Mucosa of rectum (tissue), 2 donors: ENCODE measurements around the gene CD40.

Experiments used
- H3K27ac ChIP-seq, 2 donors: one replicate each; pipeline ENCODE4 v1.7.0; 2013; ENCODE audit warnings: inconsistent platforms in 2 of 2, low read depth in 2 of 2, low read length in 2 of 2
- H3K27me3 ChIP-seq, 2 donors: one replicate each; pipeline ENCODE4 v1.7.0; 2013; ENCODE audit warnings: low read length in 2 of 2; ENCODE audit not compliant: control insufficient read depth in 2 of 2, insufficient read depth in 2 of 2
- H3K36me3 ChIP-seq, 2 donors: one replicate each; pipeline ENCODE4 v1.7.0; 2013; ENCODE audit warnings: low read length in 2 of 2; ENCODE audit not compliant: control insufficient read depth in 2 of 2, insufficient read depth in 2 of 2
- H3K4me1 ChIP-seq, 2 donors: one replicate each; pipeline ENCODE4 v1.7.0; 2013; ENCODE audit warnings: low read length in 2 of 2, mild to moderate bottlenecking in 1 of 2; ENCODE audit not compliant: control insufficient read depth in 2 of 2, insufficient read depth in 2 of 2
- H3K4me3 ChIP-seq, 2 donors: one replicate each; pipeline ENCODE4 v1.7.0; 2013; ENCODE audit warnings: low read length in 2 of 2
- H3K9ac ChIP-seq, 2 donors: one replicate each; pipeline ENCODE4 v1.7.0; 2013; ENCODE audit warnings: low read length in 2 of 2, low read depth in 1 of 2, mild to moderate bottlenecking in 1 of 2
- H3K9me3 ChIP-seq, 2 donors: one replicate each; pipeline ENCODE4 v1.7.0; 2013; ENCODE audit warnings: low read length in 2 of 2; ENCODE audit not compliant: control insufficient read depth in 2 of 2
- donor health status: healthy.
- donor health status: Normal muscosa, but diverticular disease.

The CD40 gene

DNA sequence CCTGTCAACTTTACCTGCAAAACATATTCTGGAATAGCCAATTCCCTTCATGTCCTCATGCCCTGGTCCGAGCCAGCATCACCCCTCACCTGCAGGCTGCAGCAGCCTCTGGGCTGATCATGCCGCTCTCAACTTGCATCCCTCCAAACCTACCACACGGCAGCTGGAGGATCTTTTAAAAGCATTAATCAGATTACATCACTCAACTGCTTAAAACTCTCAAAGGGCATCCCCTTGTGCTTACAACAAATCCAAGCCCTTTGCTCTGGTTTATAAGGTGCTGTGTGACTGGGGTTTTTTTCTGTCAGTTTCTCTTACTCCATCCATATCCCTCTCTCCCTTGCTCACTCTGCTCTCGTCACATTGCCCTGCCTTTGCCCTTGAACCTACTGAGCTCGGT lies 24.0 kb downstream of the CD40 start:
- H3K4me3 ChIP-seq: no peak overlapping the region
- no peak overlapping the region for H3K9ac ChIP-seq
- no peak overlapping the region for H3K27ac ChIP-seq
- H3K9me3 ChIP-seq: no peaks in the 10 kb centered on the region
- no peaks in the 10 kb centered on the region for H3K4me1 ChIP-seq
- peaks cover 17 to 20% of the 10 kb centered on the region in 2 donors for H3K27me3 ChIP-seq
- no peaks in the 10 kb centered on the region for H3K36me3 ChIP-seq

DNA sequence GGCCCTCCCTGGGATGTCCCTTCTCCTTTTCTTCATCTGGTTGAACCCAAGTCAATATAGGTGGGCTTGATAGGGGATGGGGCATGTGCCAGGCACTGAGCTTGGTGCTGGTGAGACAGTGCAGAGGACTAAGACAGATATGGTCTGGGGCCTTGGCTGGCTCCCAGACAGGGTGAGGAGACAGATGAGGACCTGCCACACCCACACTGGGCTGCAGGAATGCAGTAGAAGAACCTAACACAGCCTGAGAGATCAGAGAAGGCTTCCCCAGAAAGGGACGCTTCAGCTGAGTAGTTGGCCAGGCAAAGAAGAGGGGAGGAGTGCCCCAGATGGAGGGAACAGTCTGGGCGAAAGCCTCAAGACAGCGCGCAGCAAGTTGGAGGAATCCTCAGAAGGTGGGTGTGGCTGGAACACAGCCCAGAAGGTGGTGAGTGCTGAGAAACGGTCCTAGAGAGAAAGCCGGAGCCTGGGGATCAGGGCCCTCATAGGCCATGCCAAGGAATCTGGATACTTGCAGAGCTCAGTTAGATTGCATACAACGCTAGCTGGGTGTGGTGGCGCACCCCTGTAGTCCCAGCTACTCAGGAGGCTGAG lies 26.4 kb downstream of the CD40 start:
- Histone ChIP-seq H3K36me3 (no peaks in the 10 kb centered on the region), H3K9ac (no peak overlapping the region), H3K27ac (no peak overlapping the region), H3K27me3 (peaks cover 9% of the 10 kb centered on the region in 2 donors), H3K4me1 (no peaks in the 10 kb centered on the region), H3K4me3 (no peak overlapping the region), H3K9me3 (no peaks in the 10 kb centered on the region)

GRCh38 chr20:46145713-46146112 lies 27.6 kb downstream of the CD40 start:
- no peak overlapping the region for H3K27ac ChIP-seq
- H3K36me3 ChIP-seq: no peaks in the 10 kb centered on the region
- H3K4me1 ChIP-seq: no peaks in the 10 kb centered on the region
- H3K27me3 ChIP-seq: peaks cover 8 to 9% of the 10 kb centered on the region in 2 donors
- no peak overlapping the region for H3K4me3 ChIP-seq
- no peaks in the 10 kb centered on the region for H3K9me3 ChIP-seq
- no peak overlapping the region for H3K9ac ChIP-seq

- Histone ChIP-seq H3K9ac (no peak overlapping the region), H3K4me1 (no peaks in the 10 kb centered on the region), H3K27me3 (peaks cover 0 to 5% of the 10 kb centered on the region in 2 donors), H3K4me3 (no peak overlapping the region), H3K9me3 (no peaks in the 10 kb centered on the region), H3K27ac (no peak overlapping the region), H3K36me3 (no peaks in the 10 kb centered on the region)
Measured at GRCh38 chr20:46148313-46149208, 30.4 kb downstream of the CD40 start.

DNA sequence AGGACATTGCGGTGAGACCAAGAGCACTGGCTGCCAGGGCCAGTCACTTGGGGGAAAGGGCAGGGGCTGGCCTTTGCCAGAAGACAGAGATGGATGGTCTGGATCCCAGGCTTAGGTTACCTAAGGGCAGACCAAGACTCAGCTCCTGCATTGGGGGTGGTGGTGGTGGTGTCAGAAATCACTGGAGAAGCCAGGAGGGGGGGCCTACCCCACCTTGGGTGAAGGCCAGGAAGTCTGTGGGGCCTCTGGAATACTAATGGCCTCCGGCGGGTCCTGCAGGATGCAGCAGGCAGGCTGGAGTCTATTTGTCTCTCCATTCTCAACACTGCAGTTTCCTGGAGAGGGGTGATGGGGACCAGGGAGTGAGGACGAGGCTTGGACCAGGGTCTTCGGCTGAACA lies 32.8 kb downstream of the CD40 start:
- H3K27me3 ChIP-seq: peaks cover 0 to 4% of the 10 kb centered on the region in 2 donors
- no peaks in the 10 kb centered on the region for H3K4me1 ChIP-seq
- H3K9ac ChIP-seq: no peak overlapping the region
- H3K36me3 ChIP-seq: no peaks in the 10 kb centered on the region
- no peak overlapping the region for H3K27ac ChIP-seq
- H3K4me3 ChIP-seq: no peak overlapping the region
- H3K9me3 ChIP-seq: no peaks in the 10 kb centered on the region

GRCh38 chr20:46151936-46152335 lies 33.8 kb downstream of the CD40 start:
- Histone ChIP-seq H3K36me3 (no peaks in the 10 kb centered on the region), H3K4me1 (no peaks in the 10 kb centered on the region), H3K27me3 (peaks cover 0 to 4% of the 10 kb centered on the region in 2 donors), H3K27ac (no peak overlapping the region), H3K9ac (no peak overlapping the region), H3K9me3 (no peaks in the 10 kb centered on the region), H3K4me3 (no peak overlapping the region)

DNA sequence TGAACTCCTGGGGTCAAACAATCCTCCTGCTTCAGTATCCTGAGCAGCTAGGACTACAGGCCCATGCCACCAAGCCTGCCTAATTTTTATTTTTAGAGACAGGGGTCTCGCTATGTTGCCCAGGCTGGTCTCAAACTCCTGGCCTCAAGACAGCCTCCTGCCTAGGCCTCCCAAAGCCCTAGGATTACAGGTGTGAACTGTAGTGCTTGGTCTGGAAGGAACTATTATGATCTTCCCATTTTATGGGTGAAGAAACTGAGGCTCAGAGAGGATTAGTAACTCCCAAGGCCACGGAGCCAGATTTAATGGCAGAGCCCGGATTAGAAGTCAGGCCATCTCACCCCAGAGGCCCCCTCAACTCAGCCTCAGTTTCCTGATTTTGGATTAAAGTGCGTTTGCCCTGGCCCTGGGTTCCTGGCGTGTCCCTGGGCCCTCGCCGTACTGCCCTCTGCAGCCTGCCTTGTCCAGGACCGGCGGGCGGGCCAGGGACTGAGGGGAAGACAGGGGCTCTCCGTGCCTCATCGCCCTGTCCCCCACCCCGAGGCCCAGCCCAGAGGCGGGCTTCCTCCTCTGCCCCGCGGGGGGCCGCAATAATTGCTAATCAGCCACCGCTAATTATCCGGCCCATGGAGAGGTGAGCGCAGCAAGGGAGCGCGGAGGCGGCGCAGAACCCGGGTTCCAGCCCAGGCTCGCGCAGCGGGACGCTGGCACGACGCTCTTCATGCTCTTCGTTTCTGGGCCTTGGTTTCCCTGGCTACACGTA lies 34.9 kb downstream of the CD40 start:
- H3K9ac ChIP-seq: no peak overlapping the region
- no peaks in the 10 kb centered on the region for H3K4me1 ChIP-seq
- H3K9me3 ChIP-seq: no peaks in the 10 kb centered on the region
- no peak overlapping the region for H3K27ac ChIP-seq
- H3K27me3 ChIP-seq: peaks cover 3 to 6% of the 10 kb centered on the region in 2 donors
- no peak overlapping the region for H3K4me3 ChIP-seq
- H3K36me3 ChIP-seq: no peaks in the 10 kb centered on the region

DNA sequence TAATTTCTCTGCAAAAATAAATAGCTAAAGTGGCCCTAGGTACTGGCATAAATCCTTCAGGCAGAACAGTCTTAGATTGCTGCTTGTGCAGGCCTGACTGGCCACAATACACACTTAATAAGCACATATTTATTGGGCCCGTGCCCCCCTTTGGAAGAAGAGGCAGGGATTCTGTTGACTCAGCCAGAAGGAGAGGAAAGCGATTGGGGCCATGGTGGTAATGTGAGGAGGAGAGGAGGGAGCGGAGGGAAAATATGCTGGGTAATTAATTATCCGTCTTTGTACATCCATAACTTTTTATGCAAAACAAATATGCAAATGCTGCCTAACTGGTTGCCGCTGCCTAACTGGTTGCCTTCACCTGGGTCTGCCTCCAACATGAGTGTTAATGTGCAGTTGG lies 36.2 kb downstream of the CD40 start:
- Histone ChIP-seq H3K4me1 (no peaks in the 10 kb centered on the region), H3K9me3 (no peaks in the 10 kb centered on the region), H3K9ac (no peak overlapping the region), H3K4me3 (no peak overlapping the region), H3K36me3 (no peaks in the 10 kb centered on the region), H3K27me3 (peaks cover 3 to 9% of the 10 kb centered on the region in 2 donors), H3K27ac (no peak overlapping the region)

- Histone ChIP-seq H3K27ac (no peak overlapping the region), H3K27me3 (peaks cover 3 to 9% of the 10 kb centered on the region in 2 donors), H3K9ac (no peak overlapping the region), H3K9me3 (no peaks in the 10 kb centered on the region), H3K36me3 (no peaks in the 10 kb centered on the region), H3K4me3 (no peak overlapping the region), H3K4me1 (no peaks in the 10 kb centered on the region)
Measured at GRCh38 chr20:46154796-46155195, 36.7 kb downstream of the CD40 start.

DNA sequence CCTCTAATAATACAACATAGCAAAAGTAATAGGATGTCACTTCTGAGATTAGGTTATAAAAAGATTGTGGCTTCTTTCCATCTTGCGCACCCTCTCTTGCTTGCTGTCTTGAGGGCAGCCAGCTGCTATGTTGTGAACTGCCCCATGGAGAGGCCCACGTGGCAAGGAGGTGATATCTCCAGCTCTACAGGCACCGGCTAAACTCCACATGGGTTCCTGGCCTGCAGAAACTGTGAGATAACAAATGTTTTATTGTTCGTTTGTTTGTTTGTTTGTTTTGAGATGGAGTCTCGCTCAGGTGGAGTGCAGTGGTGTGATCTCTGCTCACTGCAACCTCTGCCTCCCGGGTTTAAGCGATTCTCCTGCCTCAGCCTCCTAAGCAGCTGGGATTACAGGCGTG lies 38.0 kb downstream of the CD40 start:
- H3K4me1 ChIP-seq: no peaks in the 10 kb centered on the region
- no peak overlapping the region for H3K4me3 ChIP-seq
- H3K9me3 ChIP-seq: no peaks in the 10 kb centered on the region
- H3K27me3 ChIP-seq: peaks cover 4 to 13% of the 10 kb centered on the region in 2 donors
- H3K9ac ChIP-seq: no peak overlapping the region
- no peaks in the 10 kb centered on the region for H3K36me3 ChIP-seq
- no peak overlapping the region for H3K27ac ChIP-seq
